ENCODE data around the gene ADGB.

The ADGB gene

DNA sequence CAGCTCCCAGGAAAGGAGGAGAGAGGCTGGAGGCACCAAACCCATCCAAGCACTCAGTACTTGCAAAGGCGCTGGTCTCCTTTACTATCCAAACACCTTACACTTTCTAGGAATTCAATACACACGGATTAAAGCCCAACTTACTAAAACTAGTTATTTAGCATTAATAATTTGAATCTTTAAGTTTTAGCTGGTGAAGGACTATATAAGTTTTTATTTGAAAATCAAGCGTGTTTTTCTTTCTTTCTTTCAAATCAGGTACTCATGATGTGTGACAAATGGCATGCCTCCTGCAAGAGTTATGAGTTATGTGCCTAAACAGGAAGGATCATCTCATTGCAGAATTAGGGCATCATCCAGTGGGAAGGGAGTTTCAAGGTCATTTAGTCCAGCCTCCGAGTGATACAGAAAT, 263.7 kb downstream of the ADGB start:
- no peak for DNase-seq (ENCODE audit: low spot score)

DNA sequence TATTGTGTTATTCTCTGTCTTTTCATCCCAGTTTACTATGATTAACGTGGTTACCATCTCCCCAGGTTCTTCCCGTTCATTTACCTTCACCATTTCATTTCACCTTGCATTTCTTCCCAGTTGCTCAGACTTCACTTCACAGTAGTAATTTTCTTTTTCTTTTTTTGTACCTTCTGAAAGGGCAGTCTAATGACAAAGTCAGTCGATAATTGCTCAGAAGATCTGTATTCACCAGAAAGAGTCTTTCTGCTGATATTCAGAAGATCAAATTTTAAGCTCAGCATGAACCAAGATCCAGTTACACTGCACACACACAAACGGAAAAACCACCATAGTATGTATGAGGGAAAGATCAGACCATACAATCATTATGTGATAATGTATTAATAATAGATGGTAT, 265.5 kb downstream of the ADGB start:
- DNase-seq (ENCODE audit: low spot score), result no peak

DNA sequence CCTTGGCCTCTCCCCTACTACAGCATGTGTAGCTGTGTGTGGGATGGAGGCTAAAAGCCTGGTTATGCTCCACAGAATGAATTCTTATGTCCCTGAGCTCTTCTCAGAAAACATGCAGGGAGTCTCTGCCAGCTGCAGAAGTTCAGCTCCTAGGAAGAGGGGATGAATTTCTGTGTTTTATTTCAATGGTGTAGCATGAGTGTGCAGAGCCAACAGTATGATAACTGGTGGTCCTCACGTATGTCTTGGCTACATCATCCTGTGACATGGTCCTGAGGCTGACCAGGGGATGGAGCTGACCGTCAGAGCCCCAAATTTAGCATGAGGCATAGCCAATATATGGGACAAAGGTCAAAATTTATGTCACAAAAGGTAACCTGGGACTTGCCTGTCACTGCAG, 266.1 kb downstream of the ADGB start:
- no peak for DNase-seq (ENCODE audit: low spot score)

Data from globus pallidus (tissue), 1 donor.